ENCODE data around the gene FHOD1. TPM values are rescaled to one million over a fixed set of nuclear protein-coding genes. Genes with fewer than 3 reads are reported as not detected.

Gene FHOD1
- total RNA-seq, 4 donors from 2014 or later, result 9.7 to 15.5 (median 12.9) TPM

GRCh38 chr16:67228905-67229304 lies 18.4 kb downstream of the FHOD1 start:
- H3K27me3 ChIP-seq, result no peaks in the 10 kb centered on the region
- H3K4me3 ChIP-seq, result no peak overlapping the region
- H3K9me3 ChIP-seq, result no peaks in the 10 kb centered on the region
- no peak overlapping the region for H3K27ac ChIP-seq
- no peak for TF ChIP-seq EP300 (IDR thresholded peaks at IDR 0.05)
- TF ChIP-seq CTCF (IDR thresholded peaks at IDR 0.05), result no peak
- TF ChIP-seq POLR2AphosphoS5 (IDR thresholded peaks at IDR 0.05), result no peak
- no peak for TF ChIP-seq POLR2A (IDR thresholded peaks at IDR 0.05)
- H3K36me3 ChIP-seq, result peaks cover 0 to 62% of the 10 kb centered on the region in 2 donors
- no peak for ATAC-seq
- H3K4me1 ChIP-seq, result peaks cover 0 to 37% (median 10%) of the 10 kb centered on the region in 3 donors
- 100% methylated on average over 1 of the region's 9 CpGs; no CpG with 5 or more reads in 1 of the 2 donors for WGBS, 2 donors (ENCODE audit: low coverage in 1 of 2)

GRCh38 chr16:67228034-67228785 lies 19.1 kb downstream of the FHOD1 start:
- no peaks in the 10 kb centered on the region for H3K27me3 ChIP-seq
- no peak overlapping the region for H3K27ac ChIP-seq
- no peak for ATAC-seq
- H3K4me1 ChIP-seq, result peaks cover 0 to 37% (median 10%) of the 10 kb centered on the region in 3 donors
- H3K9me3 ChIP-seq, result no peaks in the 10 kb centered on the region
- WGBS, 2 donors (ENCODE audit: low coverage in 1 of 2), result 78 to 94% methylated on average over 2 of the region's 9 CpGs
- H3K4me3 ChIP-seq, result peak overlapping the region in 1 of 2 donors; percentile 70
- TF ChIP-seq EP300 (IDR thresholded peaks at IDR 0.05), result no peak
- no peak for TF ChIP-seq POLR2AphosphoS5 (IDR thresholded peaks at IDR 0.05)
- TF ChIP-seq POLR2A (IDR thresholded peaks at IDR 0.05), result no peak
- H3K36me3 ChIP-seq, result peaks cover 0 to 58% of the 10 kb centered on the region in 2 donors

GRCh38 chr16:67227567-67227921 lies 19.7 kb downstream of the FHOD1 start:
- H3K4me1 ChIP-seq, result peaks cover 0 to 37% (median 10%) of the 10 kb centered on the region in 3 donors
- H3K4me3 ChIP-seq, result peak overlapping the region; percentile 52 to 70
- ATAC-seq, result no peak
- peak overlapping the region; percentile 25 to 89 (median 84) for H3K27ac ChIP-seq
- TF ChIP-seq EP300 (IDR thresholded peaks at IDR 0.05) (no peak), POLR2A (IDR thresholded peaks at IDR 0.05) (no peak), POLR2AphosphoS5 (IDR thresholded peaks at IDR 0.05) (no peak), CTCF (IDR thresholded peaks at IDR 0.05) (no peak)
- no peaks in the 10 kb centered on the region for H3K27me3 ChIP-seq
- WGBS, 2 donors (ENCODE audit: low coverage in 1 of 2), result 3 to 27% methylated on average over 3 to 7 of the region's 12 CpGs
- H3K36me3 ChIP-seq, result peaks cover 0 to 57% of the 10 kb centered on the region in 2 donors
- no peaks in the 10 kb centered on the region for H3K9me3 ChIP-seq

- WGBS, 2 donors (ENCODE audit: low coverage in 1 of 2), result 0% methylated on average over 14 of the region's 46 CpGs; no CpG with 5 or more reads in 1 of the 2 donors
- peak; percentile 96 for ATAC-seq
- peaks cover 0 to 53% of the 10 kb centered on the region in 2 donors for H3K36me3 ChIP-seq
These were observed 20.3 kb downstream of the FHOD1 start, which contains the start of gene TMEM208 for GRCh38 chr16:67226804-67227566. TSS of gene TMEM208 (plus strand) at chr16:67227130. CDS start at chr16:67227219, 89 bp downstream.

More at GRCh38 chr16:67226804-67227566, 20.3 kb downstream of the FHOD1 start, which contains the start of gene TMEM208:
- no peaks in the 10 kb centered on the region for H3K9me3 ChIP-seq
- H3K27me3 ChIP-seq, result no peaks in the 10 kb centered on the region
- peak within 1 kb of the TSS; percentile 52 to 70 for H3K4me3 ChIP-seq
- H3K27ac ChIP-seq, result peak within 1 kb of the TSS; percentile 45 to 89 (median 84)
- TF ChIP-seq POLR2A (IDR thresholded peaks at IDR 0.05) (peak; percentile 65 to 79), EP300 (IDR thresholded peaks at IDR 0.05) (no peak), POLR2AphosphoS5 (IDR thresholded peaks at IDR 0.05) (peak; percentile 95), CTCF (IDR thresholded peaks at IDR 0.05) (peak in 2 of 4 experiments; percentile 38 to 52)
- peaks cover 0 to 37% (median 10%) of the 10 kb centered on the region in 3 donors for H3K4me1 ChIP-seq

All from gastroesophageal sphincter (tissue), 4 donors.